ENCODE measurements around the gene HMGN3.
"Not testable (repeated sequence)": the region's sequence is repeated elsewhere in the genome, so short reads cannot be mapped to it uniquely, and the experiment has no call there.

Gene HMGN3

GRCh38 chr6:79234150-79235022 is at the start of gene HMGN3:
TSS of gene HMGN3 (minus strand) at chr6:79234682.
- peak; percentile 95 for FAIRE-seq

- FAIRE-seq, result no peak
These were observed 46.3 kb upstream of the HMGN3 start for GRCh38 chr6:79280756-79281155.

- no peak for FAIRE-seq
These were observed 42.6 kb upstream of the HMGN3 start for GRCh38 chr6:79277109-79277508.

GRCh38 chr6:79269877-79270276 is 35.4 kb upstream of the HMGN3 start:
- no peak for FAIRE-seq

- FAIRE-seq, result no peak
These were observed 32.6 kb upstream of the HMGN3 start for GRCh38 chr6:79267128-79267527.

GRCh38 chr6:79266051-79266450 is 31.6 kb upstream of the HMGN3 start:
- no peak for FAIRE-seq

GRCh38 chr6:79263359-79263758 is 28.9 kb upstream of the HMGN3 start:
- FAIRE-seq, result no peak

GRCh38 chr6:79261666-79262065 is 27.2 kb upstream of the HMGN3 start:
- no peak for FAIRE-seq

GRCh38 chr6:79260772-79261171 is 26.3 kb upstream of the HMGN3 start:
- no peak for FAIRE-seq

GRCh38 chr6:79257381-79258205 is 23.1 kb upstream of the HMGN3 start:
- FAIRE-seq, result no peak

- not testable (repeated sequence) for FAIRE-seq
These were observed 22.3 kb upstream of the HMGN3 start for GRCh38 chr6:79256770-79257169.

GRCh38 chr6:79255086-79255485 is 20.6 kb upstream of the HMGN3 start:
- FAIRE-seq, result not testable (repeated sequence)

- no peak for FAIRE-seq
These were observed 16.1 kb upstream of the HMGN3 start for GRCh38 chr6:79250559-79250958.

- no peak for FAIRE-seq
These were observed 15.6 kb upstream of the HMGN3 start for GRCh38 chr6:79250107-79250514.

- no peak for FAIRE-seq
These were observed 14.7 kb upstream of the HMGN3 start for GRCh38 chr6:79249136-79249535.

- FAIRE-seq, result no peak
These were observed 12.4 kb upstream of the HMGN3 start for GRCh38 chr6:79246891-79247290.

GRCh38 chr6:79241228-79241627 is 6.7 kb upstream of the HMGN3 start:
- no peak for FAIRE-seq

- FAIRE-seq, result no peak
These were observed 6.0 kb upstream of the HMGN3 start for GRCh38 chr6:79240509-79240908.

GRCh38 chr6:79239536-79240168 is 5.2 kb upstream of the HMGN3 start:
- FAIRE-seq, result no peak

- FAIRE-seq, result no peak
These were observed 4.4 kb upstream of the HMGN3 start for GRCh38 chr6:79238919-79239318.

- no peak for FAIRE-seq
These were observed 2.2 kb upstream of the HMGN3 start for GRCh38 chr6:79236711-79237110.

GRCh38 chr6:79233611-79234149 is 802 bp downstream of the HMGN3 start:
- FAIRE-seq, result no peak

Data from TTC549 (cell line).